GM19324 (cell line): ENCODE measurements around the gene TMEM169.
A peak's percentile ranks its signal among the peaks of the same experiment; 100 is the strongest.
"Not testable (repeated sequence)": the region's sequence is repeated elsewhere in the genome, so short reads cannot be mapped to it uniquely, and the experiment has no call there.

Source experiments
- ATAC-seq: cut with Tn5 transposase; IDR thresholded peaks from one replicate; pipeline ENCODE4 v1.9.1; 2021; ENCODE audit warnings: mild to moderate bottlenecking, moderate library complexity; ENCODE audit not compliant: unreplicated experiment, low FRiP score

The TMEM169 gene

GRCh38 chr2:216070195-216070594 lies 11.5 kb upstream of the TMEM169 start:
- no peak for ATAC-seq

- ATAC-seq, result no peak
These were observed 10.4 kb upstream of the TMEM169 start for GRCh38 chr2:216071111-216071851.

- ATAC-seq, result no peak
These were observed 9.2 kb upstream of the TMEM169 start for GRCh38 chr2:216072473-216072872.

DNA sequence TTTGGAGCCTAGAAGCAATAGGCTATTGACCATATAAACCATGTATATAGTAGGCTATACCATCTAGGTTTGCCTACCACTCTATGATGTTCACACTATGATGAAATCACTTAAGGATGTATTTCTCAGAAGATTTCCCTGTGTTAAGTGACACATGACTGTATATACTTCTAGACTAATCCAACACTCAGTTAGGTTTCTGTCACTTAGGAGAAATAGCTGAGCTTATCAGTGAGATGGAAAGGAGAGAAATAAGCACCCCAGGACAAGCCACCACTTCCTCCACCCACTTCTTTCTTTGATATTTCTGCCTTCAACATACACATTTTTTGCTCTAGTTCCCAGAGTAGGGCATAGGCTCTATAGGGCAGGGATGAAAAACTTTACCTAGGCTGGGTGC lies 7.9 kb upstream of the TMEM169 start:
- ATAC-seq, result no peak

GRCh38 chr2:216074380-216074779 lies 7.3 kb upstream of the TMEM169 start:
- no peak for ATAC-seq

DNA sequence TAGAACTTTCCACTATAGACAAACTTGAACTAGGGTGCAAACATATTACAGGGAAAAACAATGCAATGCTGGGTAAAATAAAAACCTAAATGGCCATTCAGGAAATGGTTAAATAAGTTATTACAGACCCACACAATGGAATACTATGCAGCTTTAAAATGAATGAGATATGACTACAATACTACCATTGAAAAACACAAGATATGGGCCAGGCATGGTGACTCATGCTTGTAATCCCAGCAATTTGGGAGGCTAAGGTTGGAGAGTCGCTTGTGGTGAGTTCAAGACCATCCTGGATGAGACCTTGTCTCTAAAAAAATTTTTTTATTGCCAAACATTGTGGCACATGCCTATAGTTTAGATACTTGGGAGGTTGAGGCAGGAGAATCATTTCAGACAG lies 6.9 kb upstream of the TMEM169 start:
- no peak for ATAC-seq

- ATAC-seq, result no peak
These were observed 5.9 kb upstream of the TMEM169 start for GRCh38 chr2:216075510-216076485.

GRCh38 chr2:216078776-216079175 lies 2.9 kb upstream of the TMEM169 start:
- no peak for ATAC-seq

GRCh38 chr2:216080048-216080447 lies 1.7 kb upstream of the TMEM169 start:
- ATAC-seq, result not testable (repeated sequence)

DNA sequence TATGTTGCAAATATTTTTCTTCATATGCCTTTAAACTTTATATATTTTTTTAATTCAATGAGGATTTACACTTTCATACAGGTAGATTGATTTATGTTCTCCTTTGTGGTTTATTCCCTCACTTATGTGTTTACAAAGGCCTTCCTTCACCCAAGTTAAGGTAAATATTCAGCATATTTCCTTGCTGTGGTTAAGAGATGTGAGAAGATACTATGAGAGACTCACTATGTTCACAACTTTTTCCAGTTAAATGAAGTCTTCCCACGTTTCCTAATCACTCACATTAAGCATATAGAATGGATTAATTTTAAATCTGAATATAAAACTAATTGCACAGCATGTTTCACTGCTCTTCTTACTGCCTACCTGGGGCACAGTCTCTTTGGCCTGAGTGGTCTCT lies 707 bp upstream of the TMEM169 start:
- ATAC-seq, result no peak

DNA sequence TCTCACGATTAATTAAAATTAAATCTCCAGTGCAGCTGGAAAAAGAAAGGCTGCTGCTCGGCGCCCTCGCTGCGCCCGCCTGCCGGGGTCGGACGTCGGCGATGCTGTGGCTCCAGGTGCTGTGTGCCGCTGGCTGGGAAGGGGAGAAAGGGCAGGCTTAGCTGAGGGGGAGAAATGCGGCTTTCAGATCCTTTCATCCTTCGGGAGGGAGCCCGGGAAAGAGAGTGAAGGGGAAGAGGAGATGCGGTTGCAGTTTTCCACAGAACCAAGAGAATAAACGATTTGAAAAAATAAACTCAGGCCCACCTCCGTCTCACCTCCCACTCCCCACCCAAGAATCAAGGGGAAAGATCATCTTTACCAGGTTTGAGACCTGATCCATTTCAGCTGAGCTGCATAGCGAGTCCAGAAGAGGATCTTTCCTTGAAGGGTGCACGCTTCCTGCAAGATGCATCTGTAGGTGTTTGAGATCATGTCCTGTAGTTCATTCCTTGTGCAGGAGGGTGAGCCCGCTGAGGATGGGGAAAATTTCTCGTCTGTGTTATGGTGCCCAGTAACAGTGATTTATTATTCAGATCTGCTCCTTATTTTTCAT lies 495 bp downstream of the TMEM169 start:
- peak; percentile 18 for ATAC-seq

DNA sequence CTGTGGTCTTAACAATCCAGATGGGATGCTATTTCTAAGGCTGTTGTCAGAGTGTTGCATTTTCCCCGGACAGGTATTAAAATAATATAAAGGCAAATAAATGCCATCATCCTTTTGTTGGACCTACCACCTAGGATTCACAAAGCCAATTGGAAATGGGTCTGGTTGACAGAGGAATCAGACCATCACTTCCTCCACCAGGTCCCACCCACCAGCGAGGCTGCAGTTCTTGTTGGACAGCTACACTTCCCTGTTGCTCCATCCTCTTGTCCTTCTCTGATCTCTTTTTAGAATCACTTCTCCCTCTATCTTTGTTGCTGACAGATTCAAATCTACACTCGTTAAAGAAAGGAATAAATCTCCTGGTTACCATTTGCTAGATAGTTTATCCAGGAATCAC lies 1.1 kb downstream of the TMEM169 start:
- ATAC-seq, result no peak

DNA sequence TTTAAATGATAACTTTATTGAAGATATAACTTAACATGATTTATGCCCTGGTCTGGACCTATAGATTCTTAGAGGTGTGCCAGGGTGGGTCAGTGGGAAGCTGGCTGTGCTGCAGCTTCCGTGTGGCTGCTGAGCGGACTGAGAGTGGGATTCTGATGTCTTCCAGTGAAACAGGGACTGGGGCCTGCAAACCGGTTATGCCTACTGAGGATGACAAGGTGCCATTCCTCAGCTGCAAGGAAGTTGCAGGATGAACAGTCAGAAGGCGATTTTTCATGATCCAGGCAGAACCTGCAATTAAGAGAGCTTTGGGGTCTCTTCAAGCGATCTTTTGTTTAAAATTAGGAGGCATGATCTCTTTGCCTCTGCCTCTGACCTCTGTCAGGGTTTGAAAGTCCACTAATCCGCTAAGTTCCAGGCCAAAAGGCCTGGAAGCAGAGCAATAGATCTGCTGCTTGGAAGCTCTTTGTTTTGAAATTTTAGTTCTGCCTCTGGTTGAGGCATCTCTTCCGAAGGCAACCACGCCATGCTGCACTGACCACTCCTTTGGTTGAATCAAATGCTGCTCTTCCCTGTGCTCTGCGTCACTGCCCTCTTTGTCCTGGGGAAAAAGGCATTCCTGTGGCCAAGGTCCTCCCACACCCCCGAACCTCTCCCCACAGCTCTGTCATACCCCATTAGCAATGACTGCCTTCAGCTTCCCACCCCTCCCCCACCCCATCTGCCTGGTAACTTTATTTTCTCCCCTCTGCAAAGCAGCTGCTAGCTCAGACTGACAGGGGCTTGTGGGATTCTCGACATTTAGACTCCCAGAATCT lies 2.0 kb downstream of the TMEM169 start:
- ATAC-seq, result no peak

GRCh38 chr2:216084547-216084946 lies 2.8 kb downstream of the TMEM169 start:
- no peak for ATAC-seq

GRCh38 chr2:216086207-216086893 lies 4.6 kb downstream of the TMEM169 start:
- ATAC-seq, result no peak

GRCh38 chr2:216090369-216090786 lies 8.7 kb downstream of the TMEM169 start:
- no peak for ATAC-seq

GRCh38 chr2:216092646-216093045 lies 10.9 kb downstream of the TMEM169 start:
- ATAC-seq, result no peak

DNA sequence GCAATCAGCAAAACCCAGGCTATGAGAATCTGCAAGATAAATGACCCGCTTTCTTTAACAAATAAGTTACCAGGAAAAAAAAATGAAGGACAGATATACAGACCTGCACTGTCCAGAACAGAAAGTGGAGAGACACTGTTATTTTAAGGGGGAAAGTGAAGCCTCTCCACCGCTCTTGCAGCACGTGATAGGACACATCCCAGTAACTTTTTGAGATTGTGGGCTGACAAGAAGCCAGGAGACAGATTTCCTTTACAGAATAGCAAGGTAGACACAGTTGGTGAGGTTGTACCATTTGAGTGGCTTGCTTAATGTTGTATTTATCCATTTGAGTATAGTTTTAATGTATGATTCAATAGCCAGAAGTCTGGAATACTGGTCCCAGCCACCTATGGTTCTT lies 13.0 kb downstream of the TMEM169 start:
- no peak for ATAC-seq

DNA sequence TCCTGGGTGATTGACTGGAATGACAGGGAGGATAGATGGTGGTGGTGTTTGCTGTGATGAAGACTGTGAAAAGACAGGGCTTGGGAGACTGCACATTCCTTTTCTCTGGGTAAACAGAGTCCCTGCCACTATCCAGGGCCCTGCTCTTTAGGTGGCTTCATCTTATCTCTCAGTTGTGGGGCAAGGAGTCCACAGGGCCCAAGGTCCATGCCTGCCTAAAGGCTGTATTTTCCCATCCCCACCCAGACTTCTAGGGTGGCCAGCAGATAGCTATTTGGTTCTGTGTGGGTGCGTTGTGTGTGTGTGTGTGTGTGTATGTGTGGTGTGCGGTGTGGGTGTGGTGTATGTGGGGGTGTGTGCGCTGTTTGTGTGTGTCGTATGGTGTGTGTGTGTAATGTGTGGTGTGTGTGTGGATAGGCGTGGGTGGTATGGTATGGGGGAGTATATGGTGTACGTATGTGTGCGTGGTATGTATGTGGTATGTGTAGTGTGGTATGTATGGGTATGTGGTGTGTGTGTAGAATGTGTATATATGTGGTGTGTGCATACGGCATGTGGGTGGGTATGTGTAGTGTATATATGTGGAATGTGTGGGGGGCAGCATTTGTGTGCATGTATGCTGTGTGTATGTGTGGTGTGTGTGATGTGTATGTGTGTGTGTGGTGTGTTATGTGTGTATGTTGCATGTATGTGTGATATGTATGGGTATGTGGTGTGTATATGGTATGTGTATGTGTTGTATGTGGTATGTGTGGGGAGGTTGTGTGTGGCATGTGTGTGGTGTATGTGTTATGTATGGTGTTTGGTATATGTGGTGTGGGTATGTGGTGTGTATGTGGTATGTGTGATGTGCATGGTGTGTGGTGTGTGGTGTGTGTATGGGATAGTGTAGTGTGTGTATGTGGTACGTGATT lies 17.0 kb downstream of the TMEM169 start:
- ATAC-seq, result no peak
